ENCODE data around the gene AKAP1.

DNA sequence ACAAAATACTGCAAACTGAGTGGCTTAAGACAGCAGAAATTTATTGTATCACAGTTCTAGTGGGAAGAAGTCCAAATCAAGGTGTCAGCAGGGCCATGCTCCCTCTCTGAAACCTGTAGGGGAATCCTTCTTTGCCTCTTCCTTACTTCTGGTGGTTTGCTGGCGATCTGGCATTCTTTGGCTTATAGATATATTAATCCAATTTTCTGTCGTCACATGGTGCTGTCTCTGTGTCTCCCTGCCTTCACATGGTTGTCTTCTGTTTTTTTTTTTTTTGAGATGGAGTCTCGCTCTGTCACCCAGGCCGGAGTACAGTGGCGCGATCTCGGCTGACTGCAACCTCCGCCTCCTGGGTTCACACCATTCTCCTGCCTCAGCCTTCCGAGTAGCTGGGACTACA is 6.8 kb upstream of the AKAP1 start:
- TF ChIP-seq BHLHE40 (IDR thresholded peaks at IDR 0.05; ENCODE audit: borderline replicate concordance) (no peak), FOXA1 (IDR thresholded peaks at IDR 0.05) (no peak), HDGF (IDR thresholded peaks at IDR 0.05; ENCODE audit: borderline replicate concordance) (no peak), TARDBP (IDR thresholded peaks at IDR 0.05) (no peak), NFRKB (IDR thresholded peaks at IDR 0.05) (no peak), CTBP1 (IDR thresholded peaks at IDR 0.05; ENCODE audit: borderline replicate concordance) (no peak), SP1 (IDR thresholded peaks at IDR 0.05) (no peak), FOXM1 (IDR thresholded peaks at IDR 0.05; ENCODE audit: borderline replicate concordance) (no peak), SUZ12 (IDR thresholded peaks at IDR 0.05) (no peak), ELF4 (IDR thresholded peaks at IDR 0.05) (no peak), LEF1 (IDR thresholded peaks at IDR 0.05; ENCODE audit: borderline replicate concordance) (no peak), ARNT (IDR thresholded peaks at IDR 0.05) (no peak), FOXK2 (IDR thresholded peaks at IDR 0.05) (no peak)
- TF ChIP-seq, protein P1, sequence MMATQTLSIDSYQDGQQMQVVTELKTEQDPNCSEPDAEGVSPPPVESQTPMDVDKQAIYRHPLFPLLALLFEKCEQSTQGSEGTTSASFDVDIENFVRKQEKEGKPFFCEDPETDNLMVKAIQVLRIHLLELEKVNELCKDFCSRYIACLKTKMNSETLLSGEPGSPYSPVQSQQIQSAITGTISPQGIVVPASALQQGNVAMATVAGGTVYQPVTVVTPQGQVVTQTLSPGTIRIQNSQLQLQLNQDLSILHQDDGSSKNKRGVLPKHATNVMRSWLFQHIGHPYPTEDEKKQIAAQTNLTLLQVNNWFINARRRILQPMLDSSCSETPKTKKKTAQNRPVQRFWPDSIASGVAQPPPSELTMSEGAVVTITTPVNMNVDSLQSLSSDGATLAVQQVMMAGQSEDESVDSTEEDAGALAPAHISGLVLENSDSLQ (IDR thresholded peaks at IDR 0.05), result no peak

Data from HEK293T (cell line).